Activated naive CD4-positive, alpha-beta T cell treated with Interleukin-2 at 50 U/mL for 16 hours (primary cell): Measurements from ENCODE around the gene DEGS2.

ENCODE experiments used
- DNase-seq: peaks from one replicate; pipeline ENCODE4 v3.0.0-alpha.2; 2020

The DEGS2 gene

DNA sequence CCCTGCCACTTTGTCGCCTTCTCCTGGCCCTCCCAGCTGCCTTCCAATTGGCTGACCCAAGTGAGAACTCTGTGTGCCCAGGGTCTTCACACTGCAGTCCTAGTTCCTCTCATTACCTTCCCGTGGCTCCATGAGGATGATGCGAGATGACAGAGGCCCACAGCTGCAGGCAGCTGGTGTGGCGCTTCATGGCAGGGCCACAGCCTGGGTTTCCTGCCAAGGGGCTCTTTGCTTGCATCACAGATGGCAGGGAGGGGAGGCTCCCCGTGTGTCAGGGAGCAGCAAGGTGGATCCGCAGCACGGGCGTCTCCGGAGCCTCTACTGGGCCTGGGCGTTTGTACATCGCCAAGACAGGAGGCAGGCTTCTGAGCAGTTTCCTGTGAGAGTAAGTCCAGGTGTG is 28.9 kb downstream of the DEGS2 start:
- DNase-seq, result no peak

DNA sequence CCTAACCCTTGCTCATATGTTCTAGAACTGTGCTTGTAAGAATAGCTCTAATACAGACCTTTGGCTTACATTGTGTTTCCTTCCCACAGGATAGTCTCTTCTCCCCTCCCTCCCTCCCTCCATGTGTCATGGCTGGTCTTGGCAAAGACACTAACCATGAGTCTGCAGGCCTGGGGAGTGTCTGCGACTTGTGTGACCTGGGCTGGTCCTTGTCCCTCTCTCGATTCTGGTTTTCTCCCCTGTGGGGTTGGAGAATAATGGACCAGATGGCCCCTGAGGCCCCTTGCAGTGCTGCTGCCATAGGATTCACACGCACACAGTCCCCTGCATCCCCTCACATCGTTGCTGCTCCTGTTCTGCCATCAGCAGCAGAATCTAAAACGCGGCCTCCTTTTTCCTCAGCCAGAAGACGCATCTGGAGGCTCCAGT is 30.3 kb downstream of the DEGS2 start:
- DNase-seq, result no peak

DNA sequence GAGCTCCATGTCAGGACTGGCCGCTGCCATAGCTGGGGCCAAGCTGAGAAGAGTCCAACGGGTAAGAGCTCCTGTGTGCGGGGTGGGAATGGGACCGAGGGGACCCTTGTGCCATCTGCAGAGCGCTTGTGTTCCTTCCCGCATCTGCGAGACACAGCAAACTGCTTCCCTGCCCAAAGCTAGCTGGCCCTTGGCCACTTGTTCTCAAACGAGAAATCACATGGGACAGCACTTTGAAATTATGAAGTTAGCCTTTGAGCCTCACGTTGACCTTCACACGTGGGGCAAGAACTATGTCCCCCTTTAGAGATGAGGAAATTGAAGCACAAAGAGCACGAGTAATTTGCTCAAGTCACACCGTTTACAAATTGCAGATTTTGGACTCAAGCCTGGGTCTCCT is 30.8 kb downstream of the DEGS2 start:
- no peak for DNase-seq

DNA sequence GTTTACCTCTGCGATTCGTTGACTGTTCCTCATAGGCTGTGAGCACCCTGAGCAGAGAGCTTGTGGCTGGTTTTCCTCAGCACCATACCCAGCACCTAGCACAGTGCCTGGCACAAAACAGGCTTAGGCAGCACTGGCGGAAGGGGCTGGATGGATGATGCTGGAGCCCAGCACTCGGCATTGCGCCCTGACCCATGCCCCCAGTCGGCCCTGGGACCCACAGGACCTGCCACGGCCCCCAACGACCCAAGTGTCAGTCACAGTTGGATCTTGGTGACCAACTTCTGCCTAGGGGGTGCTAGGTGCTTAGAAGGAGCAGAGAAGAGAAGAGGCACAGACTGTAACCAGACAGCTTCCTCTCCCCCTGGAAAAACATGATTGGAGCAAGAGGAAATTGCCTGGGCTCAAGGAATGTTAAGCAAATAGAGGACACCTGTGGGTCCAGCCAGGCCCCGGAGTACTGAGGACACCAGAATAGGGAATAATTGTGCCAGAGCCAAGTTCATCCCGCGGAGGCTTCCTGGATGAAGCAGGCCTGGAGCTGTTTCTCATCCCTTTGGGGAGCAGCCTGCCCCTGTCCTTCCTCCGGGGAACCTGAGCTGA is 31.5 kb downstream of the DEGS2 start:
- DNase-seq, result no peak

DNA sequence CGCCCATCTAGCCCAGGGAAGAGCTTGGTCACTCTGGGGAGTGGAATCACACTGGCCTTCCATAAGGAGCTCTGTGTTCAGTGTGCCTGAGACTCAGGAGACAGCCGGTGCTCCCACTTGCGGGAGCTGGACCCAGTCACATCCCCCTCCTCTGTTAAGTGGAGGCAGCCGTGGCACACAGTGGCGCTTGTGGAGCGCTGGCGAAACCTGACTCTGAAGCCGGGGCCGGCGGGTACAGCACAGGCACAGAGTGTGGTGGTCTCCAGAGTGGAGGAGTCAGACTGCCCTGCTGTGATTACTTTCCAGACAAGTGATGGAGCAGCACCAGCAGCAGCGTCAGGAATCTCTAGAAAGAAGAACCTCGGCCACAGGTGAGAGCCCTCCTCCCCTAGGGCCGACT is 33.0 kb downstream of the DEGS2 start:
- DNase-seq, result no peak

DNA sequence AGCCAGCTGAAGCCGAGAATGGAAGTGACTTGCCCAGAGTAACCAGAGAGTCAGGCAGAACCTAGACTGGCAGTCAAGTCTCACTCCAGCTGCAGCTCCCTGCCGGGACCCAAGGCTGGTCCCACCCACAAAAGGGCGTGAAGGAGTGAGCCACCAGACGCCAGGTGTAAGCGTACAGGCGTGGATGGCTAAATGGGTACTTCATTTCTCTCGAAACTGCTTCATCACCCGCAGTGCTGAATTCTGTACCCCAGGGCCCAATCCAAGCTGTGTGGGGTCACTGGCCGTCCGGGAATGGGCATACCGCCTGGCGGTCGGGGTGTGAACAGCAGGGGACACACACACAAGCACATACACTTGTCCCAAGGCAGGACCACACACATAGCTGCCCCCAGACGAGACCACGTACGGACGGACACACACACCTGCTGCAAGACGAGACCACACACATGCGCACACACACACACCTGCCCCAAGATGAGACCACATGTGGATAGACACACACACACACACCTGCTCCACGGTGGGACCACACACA is 34.8 kb downstream of the DEGS2 start:
- no peak for DNase-seq

DNA sequence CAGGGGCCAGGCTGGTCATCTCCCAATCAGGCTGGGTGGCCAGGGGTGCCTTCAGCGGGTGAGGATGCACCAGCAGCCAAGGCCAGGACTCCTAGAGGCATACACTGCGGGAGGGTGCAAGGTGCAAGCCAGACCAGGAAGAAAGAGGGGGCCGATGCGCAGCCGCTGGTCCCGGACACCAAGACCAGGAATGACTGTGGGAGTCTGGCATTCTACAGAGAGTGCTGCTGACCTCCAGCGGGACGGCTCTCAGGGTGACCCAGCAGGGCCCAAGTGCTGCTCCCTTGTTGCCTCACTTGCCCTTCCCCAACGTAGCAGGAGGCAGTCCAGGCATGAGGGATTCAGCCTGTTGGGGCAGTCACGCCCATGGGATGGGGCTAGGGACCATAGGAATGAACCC is 35.8 kb downstream of the DEGS2 start:
- no peak for DNase-seq

DNA sequence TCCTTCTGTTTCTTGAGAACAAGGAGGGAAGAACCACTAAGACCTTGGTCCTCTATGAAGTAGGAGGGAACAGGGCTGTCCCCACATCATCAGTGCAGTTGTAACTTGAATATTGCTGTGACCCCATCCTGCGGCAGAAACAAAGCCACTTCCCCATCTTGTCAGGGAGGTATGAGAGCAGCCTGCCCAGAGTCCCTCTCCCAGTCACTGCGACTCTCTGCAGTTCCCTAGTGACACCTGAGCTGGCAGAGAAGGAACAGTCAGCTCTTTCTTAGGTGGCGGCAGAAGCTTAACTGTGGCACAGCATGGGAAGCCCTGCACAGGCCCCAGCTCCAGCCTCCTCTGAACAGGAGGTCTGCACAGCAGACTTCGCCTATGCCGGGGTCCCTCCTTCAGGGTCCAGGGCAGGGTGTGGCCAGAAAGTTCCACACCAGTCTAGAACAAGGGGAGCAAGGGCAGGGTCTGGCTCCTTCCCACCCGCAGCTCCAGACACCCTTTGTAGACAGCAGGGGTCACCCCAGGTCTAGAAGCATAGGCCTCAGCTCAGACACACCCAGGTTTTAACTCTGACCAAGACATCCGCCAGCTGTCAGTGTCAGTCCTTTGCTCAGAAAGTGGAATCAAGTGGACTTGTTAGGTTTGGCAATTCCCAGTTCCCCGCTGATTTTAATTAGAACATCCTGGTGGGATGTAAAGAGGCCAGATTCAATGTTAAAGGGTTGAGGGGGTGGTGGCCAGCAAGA is 36.8 kb downstream of the DEGS2 start:
- no peak for DNase-seq

DNA sequence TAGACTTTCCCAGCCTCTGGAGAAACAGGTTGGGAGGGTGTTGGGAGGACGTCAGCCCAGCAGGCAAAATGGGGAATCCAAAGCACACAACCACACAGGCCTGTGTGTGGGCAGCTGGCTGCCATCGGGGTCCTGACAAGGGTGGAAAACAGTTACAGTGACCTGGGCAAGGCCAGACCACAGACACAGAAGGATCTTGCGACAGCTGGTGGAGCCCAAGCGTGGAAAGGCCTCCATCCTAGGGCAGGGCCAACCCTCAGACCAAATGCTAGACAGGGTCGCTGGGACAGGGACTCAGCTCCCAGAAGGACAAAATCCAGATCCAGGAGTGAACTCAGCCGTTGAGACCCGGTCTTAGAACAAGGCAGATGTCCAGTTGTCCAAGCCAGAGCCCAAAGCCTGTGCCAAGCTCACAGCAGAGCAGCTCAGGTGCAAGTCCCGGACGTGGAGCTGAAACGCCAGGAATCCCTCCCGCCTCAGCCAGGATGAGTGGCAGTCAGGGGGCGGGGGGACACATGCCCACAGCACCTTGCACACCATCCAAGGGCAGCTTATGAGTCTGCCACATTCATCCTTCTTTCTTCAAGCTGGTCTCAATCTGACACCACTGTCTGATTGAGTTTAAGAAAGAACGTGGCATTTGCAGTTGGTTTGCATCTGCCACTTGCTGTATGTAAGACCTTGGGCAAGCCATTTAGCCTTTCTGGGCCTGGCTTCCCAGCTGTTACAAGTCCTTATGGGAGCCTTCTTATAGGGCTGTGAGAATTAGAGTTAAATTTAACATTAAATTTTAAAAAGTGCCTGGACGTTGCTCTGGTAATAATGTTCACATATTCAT is 37.6 kb downstream of the DEGS2 start:
- DNase-seq, result no peak

DNA sequence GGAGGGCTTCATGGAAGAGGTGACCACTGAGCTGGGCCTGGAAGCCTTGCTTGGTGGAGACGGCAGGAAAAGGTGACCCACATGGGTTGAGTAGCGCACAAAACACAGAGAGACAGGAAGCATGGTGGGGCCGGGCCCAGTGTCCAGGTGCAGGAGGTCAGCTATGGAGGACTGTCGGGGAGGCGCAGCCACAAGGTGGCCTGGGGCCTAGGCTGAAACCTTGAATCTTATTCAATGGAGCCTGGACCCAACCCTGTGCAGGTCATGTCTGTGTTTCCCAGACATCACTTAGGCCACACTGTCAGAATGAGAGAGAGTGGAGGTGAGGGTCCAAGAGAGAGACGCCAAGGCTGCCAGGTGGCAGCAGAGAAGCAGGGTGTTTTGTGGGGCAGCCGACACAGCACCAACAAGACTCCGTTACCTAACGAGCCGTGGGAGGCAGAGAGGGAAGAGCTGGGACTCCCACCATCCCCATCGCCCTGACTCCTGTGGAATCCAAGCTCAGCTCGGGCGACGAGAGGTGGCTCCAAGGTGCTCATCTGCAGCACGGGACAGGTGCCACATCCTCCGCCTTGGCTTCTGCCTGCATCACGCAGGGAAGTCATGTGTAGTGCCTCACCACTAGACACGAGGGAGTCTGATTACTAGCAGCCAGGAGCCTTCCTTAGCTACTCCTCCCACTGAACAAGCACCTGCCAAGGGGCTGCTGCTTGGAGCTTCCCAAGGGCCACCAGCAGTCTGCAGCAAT is 38.7 kb downstream of the DEGS2 start:
- DNase-seq, result no peak

DNA sequence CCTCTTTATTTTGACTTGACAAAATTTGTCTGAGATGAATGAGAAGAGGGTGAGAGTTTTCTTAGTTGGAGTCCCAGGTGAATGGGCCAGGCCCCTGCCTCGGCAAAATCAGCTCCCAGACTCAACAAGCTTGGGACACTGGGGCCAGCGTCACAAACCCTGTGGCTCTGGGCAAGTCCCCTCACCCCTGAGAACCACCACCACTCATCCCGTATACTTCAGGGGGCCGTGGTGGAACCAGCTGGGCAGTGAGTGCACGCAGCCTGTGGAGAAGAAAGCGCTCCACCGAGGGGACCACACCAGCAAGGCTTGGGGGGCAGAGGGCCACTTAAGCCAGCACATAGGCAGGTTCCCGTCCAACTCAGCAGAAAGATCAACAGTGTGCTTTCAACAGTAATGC is 40.2 kb downstream of the DEGS2 start:
- DNase-seq, result no peak

DNA sequence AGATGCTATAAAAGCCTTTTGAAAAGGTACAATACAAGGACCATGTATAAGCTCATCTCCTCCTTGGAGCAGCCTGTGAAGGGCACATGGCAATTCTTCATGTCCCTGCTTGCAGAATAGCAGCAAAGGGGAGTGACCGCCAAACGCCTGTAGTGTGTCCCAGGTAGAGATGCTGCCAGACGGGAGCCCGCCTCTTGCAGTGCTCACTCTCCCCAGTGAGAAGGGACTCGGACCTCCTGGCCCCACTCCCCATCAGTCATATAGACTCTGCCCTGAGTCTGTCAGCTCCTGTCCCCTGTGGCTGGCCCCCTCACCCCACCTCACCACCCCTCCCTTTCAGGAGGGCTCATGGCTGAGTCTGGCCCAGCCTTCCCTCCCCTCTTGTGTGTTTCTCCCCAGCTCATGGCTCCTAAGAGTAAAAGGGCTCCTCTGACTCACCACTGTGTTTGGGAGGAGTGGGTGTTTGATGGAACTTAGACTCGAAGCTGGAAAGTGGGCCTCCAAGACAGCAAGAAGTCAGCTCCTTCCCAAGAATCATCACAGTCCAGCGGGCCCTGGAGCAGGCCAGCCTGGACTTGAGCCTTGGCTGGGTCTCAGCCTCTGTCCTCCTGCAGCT is 40.9 kb downstream of the DEGS2 start:
- no peak for DNase-seq

DNA sequence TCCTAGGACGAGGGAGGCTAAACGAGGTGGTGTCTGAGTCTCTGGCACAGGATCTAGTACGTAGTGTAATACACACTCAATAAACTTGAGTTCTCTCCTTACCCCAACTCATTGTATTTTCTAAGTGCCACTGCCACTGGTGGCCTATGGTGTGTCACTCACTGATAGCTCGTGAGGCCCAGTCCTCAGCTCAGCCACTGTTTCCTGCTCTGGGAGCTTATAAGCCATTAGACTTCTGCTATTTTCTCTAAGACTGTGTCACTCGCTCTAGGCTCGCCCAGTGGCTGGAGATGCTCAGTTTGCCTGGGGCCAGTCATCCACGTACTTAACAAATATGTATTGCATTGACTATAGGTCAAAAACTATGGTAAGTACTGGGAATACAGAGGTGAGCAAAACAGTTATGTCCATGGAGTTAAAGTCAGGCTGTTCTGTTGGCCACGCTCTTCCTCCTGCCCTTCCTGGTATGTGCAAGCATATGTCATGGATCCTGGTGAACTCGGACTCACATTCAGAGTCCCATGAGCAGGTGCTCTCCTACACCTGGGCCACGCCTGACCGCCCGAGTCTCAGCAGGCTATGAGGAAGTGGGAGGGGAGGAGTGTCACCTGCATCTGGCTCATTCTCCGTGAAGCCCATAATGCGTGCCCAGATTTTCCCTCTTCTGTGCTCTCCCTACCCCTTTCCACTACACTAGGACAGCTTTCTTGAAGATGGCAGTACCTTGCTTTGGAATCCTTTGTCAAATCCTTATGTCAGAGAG is 41.6 kb downstream of the DEGS2 start:
- no peak for DNase-seq

DNA sequence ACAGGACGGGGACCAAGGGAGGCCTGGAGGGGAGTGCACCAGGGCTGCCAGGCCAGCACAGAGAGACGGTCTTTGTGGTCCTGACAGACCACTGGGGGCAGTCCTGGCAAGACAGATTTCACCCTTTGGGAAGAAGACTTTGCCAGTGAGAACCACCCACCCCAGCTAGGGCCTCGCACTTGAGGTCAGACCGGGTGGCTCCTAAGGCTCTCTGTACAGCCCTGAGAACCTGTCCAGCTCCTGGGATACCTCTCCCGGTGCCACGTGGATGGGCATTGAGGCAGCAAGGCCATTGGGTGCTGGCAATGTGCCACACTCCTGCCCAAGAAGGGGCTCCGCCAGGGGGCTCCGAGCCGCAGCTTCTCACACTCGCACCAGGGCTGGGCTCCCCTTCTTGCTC is 42.4 kb downstream of the DEGS2 start:
- no peak for DNase-seq

DNA sequence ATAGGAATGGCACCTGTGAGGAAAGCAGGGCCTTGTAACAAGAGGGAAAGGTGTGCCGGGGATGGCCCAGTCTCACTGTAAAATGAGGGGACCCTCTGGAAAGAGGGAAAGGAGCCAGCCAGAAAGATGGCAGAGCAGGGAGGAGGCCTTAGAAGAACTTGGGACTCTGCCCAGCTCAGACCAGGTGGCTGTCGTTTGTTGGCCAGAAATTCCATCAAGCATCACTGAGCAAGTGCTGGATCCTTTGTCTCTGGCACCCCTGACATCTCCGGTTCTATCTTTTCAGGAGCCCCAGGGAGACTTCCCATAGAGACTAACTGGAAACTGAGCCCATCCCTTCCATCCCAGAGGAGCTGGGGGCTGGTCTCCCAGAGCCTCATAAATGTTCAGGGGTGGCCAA is 43.3 kb downstream of the DEGS2 start:
- DNase-seq, result no peak

DNA sequence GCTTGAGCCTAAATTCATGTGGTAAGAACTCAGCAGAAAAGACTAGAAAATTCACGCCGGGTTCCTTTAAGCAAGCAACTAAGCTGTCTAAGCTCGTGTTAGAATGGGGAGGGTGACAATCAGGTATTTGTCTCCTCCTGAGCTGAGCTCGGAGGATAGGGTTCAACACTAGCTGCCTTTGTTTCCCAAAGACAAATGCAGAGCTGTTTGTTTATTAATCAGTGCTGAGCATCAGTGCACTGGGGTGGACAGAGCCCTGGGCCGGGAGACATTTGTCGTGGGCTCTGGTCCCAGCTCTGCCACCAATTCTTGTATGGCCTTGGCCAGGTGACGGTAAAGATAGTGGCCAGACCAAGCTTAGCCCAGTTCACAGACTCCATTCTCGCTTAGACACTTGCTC is 43.7 kb downstream of the DEGS2 start:
- DNase-seq, result no peak

DNA sequence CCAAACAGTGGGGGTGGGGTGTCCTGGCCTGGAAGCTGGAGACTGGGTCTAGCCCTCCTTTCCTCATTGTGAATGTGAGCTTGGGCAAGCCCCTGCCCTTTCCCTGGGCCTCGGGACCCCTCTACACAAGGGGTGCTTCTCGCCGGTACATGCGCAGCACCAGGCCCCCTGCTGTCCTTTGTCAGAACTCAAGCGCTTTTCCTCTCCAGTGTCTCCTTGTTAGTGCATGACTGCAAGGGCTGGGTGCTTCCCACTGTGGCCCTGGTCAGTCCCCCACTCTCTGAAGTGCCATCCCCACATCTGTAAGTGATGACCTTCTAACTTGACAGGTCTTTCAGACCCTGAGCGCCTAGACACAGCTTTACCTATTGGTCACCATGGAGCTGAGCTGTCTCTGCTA is 44.2 kb downstream of the DEGS2 start:
- no peak for DNase-seq

DNA sequence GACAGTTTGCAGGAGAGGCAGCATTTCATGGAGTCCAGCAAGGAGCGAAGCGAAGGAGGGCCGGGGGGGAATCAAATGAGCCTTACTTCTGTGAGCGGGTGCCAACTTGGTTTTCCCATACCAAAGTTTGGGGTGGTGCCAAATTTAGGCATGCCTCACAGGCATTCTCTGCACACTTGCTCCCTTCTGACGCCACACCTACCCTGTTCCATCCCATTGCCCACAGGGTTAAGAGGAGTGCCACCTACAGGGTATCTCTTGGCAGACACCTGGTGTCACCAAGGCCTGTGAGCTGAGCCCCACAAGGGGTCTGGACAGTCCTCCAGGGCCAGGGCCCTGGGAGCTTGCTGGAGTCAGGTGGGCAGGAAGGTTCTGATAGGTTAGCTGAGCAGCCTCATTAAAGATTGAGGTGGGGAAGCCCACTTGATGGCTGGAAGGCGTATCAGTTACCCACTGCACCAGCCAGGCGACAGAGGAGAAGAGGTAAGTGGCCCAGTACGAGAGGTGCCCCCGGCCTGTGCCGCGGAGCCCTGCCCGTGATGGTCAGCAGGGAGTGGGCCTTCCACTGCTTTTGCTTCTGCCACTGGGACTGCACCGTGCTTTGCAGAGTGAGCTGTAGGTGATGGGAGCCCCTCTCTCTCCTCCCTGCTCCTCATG is 45.2 kb downstream of the DEGS2 start:
- DNase-seq, result no peak

DNA sequence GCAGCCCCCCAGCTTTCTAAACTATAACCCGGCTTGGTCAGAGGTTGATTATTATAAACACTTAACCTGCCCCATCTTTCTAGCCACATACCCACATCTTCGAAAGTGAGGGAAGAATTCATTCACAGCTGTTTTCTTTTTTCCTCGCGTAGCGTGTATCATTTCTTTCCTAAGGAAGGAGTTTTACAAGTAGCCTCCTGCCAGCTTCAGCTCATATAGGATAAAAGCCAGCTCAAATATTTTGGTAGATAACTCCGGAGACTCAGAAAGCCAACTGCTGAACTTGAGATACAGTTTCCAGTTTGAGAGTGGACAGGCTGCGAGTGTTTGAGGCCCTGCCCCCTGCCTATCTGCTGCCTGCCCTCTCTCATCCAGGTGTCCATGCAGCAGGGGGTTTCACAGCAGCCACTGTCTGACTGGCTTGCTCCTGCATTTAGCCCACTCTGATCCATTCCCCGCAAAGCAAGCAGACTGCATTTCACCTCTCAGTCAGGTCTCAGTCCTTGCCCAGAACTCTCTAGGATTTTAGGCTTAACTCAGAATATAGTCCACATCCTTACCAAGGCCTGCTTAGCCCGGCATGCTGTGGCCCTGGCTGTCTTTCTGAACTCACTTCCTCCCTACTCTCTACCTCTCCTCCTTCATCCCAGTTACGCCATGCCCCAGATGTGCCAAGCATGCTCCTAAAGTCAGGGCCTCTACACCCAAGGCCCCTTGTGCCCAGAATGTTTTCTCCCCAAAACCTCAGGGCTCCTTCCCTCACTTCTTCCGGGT is 47.3 kb downstream of the DEGS2 start:
- DNase-seq, result no peak

DNA sequence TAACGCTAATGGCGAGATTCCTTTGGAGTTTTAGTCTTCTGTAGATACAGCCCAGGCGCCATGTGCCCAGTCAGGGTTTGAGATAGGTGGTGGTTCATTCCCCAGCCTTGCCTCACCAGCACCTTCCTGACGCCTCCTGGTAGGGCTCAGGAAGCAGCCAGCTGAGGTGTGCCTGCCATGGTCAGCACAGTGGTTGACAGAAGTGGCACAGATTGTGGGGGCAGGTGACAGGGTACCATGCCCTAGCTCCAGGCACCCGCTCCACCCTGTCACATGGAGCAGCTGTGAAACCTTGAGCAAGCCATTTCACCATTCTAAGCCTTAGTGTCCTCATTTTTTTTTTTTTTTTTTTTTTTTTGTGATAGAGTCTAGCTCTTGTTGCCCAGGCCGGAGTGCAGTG is 48.6 kb downstream of the DEGS2 start:
- DNase-seq, result no peak

DNA sequence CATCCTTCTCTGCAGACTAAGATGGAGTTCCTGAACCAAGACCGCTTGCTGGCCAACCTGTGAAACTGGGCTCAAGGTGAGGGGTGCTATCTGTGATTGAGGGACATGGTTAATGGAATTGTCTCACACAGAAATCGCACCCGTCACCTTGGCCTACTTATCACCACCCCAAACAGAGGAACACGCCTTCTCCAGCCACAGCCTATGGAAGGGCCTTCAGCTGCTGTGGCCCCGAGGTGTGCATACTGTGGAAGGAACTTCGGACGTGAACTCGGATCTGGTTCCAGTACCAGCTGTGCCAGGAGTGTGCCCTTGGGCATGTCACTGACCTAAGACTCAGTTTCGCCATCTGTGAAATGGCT is 49.9 kb downstream of the DEGS2 start:
- no peak for DNase-seq
